Measurements from ENCODE around the gene MED26. TPM values are rescaled to one million over a fixed set of nuclear protein-coding genes. Genes with fewer than 3 reads are reported as not detected.

The MED26 gene
- total and polyA plus RNA-seq, 2 of the 13 experiments (the other 11 are each of a cell fraction or from before 2014, with no cell fraction given): 3.5 to 3.8 TPM

GRCh38 chr19:16628183-16628983 lies at the start of gene MED26 (continued):
- TF ChIP-seq, protein P1, sequence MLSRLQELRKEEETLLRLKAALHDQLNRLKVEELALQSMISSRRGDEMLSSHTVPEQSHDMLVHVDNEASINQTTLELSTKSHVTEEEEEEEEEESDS (CRISPR knock-in tag; IDR thresholded peaks at IDR 0.05; ENCODE audit: borderline replicate concordance): no peak
- TF ChIP-seq ZFP36L1 (CRISPR knock-in tag; IDR thresholded peaks at IDR 0.05) (peak; percentile 63; the same call in 1 of the 2 replicates), SRSF1 (optimal IDR thresholded peaks at IDR 0.05; ENCODE audit: low read depth, low read length) (peak; percentile 92), ASH2L (IDR thresholded peaks at IDR 0.05; ENCODE audit: insufficient read length, low read depth, low read length) (peak; percentile 82), ZMYM3 (CRISPR knock-in tag; IDR thresholded peaks at IDR 0.05) (no peak), ZNF24 (IDR thresholded peaks at IDR 0.05) (no peak), CEBPB (IDR thresholded peaks at IDR 0.05; ENCODE audit: borderline replicate concordance, low read depth, low read length) (no peak), ZNF589 (CRISPR knock-in tag; conservative IDR thresholded peaks at IDR 0.05) (no peak; the same call in none of the 2 replicates), HOXA7 (CRISPR knock-in tag; IDR thresholded peaks at IDR 0.05) (0 out of 2 replicates have a peak, but pooled peaks have one; percentile 43), PRPF4 (IDR thresholded peaks at IDR 0.05; ENCODE audit: low read depth, low read length, poor library complexity, severe bottlenecking) (no peak), JUND (CRISPR knock-in tag; IDR thresholded peaks at IDR 0.05) (no peak), ZIK1 (CRISPR knock-in tag; IDR thresholded peaks at IDR 0.05; ENCODE audit: borderline replicate concordance, low read depth) (no peak), ZNF432 (CRISPR knock-in tag; IDR thresholded peaks at IDR 0.05; ENCODE audit: borderline replicate concordance) (no peak), GRHL1 (CRISPR knock-in tag; conservative IDR thresholded peaks at IDR 0.05) (no peak), ZMAT5 (CRISPR knock-in tag; IDR thresholded peaks at IDR 0.05; ENCODE audit: borderline replicate concordance, low read depth) (no peak), FOXK2 (IDR thresholded peaks at IDR 0.05) (no peak), ZNF263 (CRISPR knock-in tag; IDR thresholded peaks at IDR 0.05) (0 out of 2 replicates have a peak, but pooled peaks have one; percentile 13), NFAT5 (CRISPR knock-in tag; IDR thresholded peaks at IDR 0.05) (0 out of 2 replicates have a peak, but pooled peaks have one; percentile 61), RAD51 (IDR thresholded peaks at IDR 0.05; ENCODE audit: borderline replicate concordance) (no peak), U2AF1 (optimal IDR thresholded peaks at IDR 0.05; ENCODE audit: low read depth, low read length) (no peak)
- TF ChIP-seq, protein P2, sequence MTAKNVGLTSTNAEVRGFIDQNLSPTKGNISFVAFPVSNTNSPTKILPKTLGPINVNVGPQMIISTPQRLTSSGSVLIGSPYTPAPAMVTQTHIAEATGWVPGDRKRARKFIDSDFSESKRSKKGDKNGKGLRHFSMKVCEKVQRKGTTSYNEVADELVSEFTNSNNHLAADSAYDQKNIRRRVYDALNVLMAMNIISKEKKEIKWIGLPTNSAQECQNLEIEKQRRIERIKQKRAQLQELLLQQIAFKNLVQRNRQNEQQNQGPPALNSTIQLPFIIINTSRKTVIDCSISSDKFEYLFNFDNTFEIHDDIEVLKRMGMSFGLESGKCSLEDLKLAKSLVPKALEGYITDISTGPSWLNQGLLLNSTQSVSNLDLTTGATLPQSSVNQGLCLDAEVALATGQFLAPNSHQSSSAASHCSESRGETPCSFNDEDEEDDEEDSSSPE (CRISPR knock-in tag; IDR thresholded peaks at IDR 0.05): peak; percentile 94
